ENCODE results near the gene HADHB. TPM values are rescaled to one million over a fixed set of nuclear protein-coding genes. Genes with fewer than 3 reads are reported as not detected.
"Not testable (repeated sequence)": the region's sequence is repeated elsewhere in the genome, so short reads cannot be mapped to it uniquely, and the experiment has no call there.

HADHB gene
- total and polyA plus RNA-seq, 2 donors (not counting 1 experiment from before 2014, with no cell fraction given) = 130 to 151 TPM

- H3K36me3 ChIP-seq (ENCODE audit: control insufficient read depth, insufficient read depth, low read length) = no peaks in the 10 kb centered on the region
- no peak overlapping the region for H3K4me3 ChIP-seq (replicated peaks in 1 of 4; ENCODE audit: control extremely low read depth in 1 of 4, insufficient read depth in 1 of 4, low read depth in 3 of 4, low read length in 4 of 4)
- peaks cover 2% of the 10 kb centered on the region for H3K4me1 ChIP-seq (ENCODE audit: control insufficient read depth, extremely low read depth, insufficient read depth, low read length)
- peak; percentile 30 to 65 for DNase-seq (ENCODE audit: low read depth in 2 of 2)
- no peak overlapping the region for H3K4me2 ChIP-seq (ENCODE audit: extremely low read depth, insufficient read depth, low read length)
- no peaks in the 10 kb centered on the region for H3K9me3 ChIP-seq (ENCODE audit: control insufficient read depth, insufficient read depth, low read depth, low read length)
- TF ChIP-seq EZH2 (IDR thresholded peaks at IDR 0.05; ENCODE audit: low read length, missing control alignments) (no peak), CTCF (conservative IDR thresholded peaks at IDR 0.05 in 1 of 2, IDR thresholded peaks at IDR 0.05 in 1 of 2; ENCODE audit: low read depth in 1 of 2, low read length in 2 of 2) (no peak)
- H3K27me3 ChIP-seq (ENCODE audit: control insufficient read depth, insufficient read depth, low read length) = no peaks in the 10 kb centered on the region
- no peaks in the 10 kb centered on the region for H4K20me1 ChIP-seq (ENCODE audit: control insufficient read depth, extremely low read depth, insufficient read depth, low read length)
- H3K27ac ChIP-seq (ENCODE audit: insufficient read depth, low read length) = no peak overlapping the region
- no peaks in the 10 kb centered on the region for H3K79me2 ChIP-seq (ENCODE audit: control insufficient read depth, insufficient read depth, low read length)
- H3K9ac ChIP-seq (ENCODE audit: insufficient read depth, low read length) = no peak overlapping the region
- no peak overlapping the region for H2AFZ ChIP-seq (ENCODE audit: low read length)
Measured at GRCh38 chr2:26327291-26328272, 82.8 kb downstream of the HADHB start.

- not testable (repeated sequence) for H3K79me2 ChIP-seq (ENCODE audit: control insufficient read depth, insufficient read depth, low read length); H3K27ac ChIP-seq (ENCODE audit: insufficient read depth, low read length); H3K27me3 ChIP-seq (ENCODE audit: control insufficient read depth, insufficient read depth, low read length); H3K36me3 ChIP-seq (ENCODE audit: control insufficient read depth, insufficient read depth, low read length); DNase-seq (ENCODE audit: low read depth in 2 of 2); H3K4me3 ChIP-seq (replicated peaks in 1 of 4; ENCODE audit: control extremely low read depth in 1 of 4, insufficient read depth in 1 of 4, low read depth in 3 of 4, low read length in 4 of 4); H3K4me2 ChIP-seq (ENCODE audit: extremely low read depth, insufficient read depth, low read length); H4K20me1 ChIP-seq (ENCODE audit: control insufficient read depth, extremely low read depth, insufficient read depth, low read length); H3K4me1 ChIP-seq (ENCODE audit: control insufficient read depth, extremely low read depth, insufficient read depth, low read length); H3K9ac ChIP-seq (ENCODE audit: insufficient read depth, low read length); H3K9me3 ChIP-seq (ENCODE audit: control insufficient read depth, insufficient read depth, low read depth, low read length); H2AFZ ChIP-seq (ENCODE audit: low read length)
Measured at GRCh38 chr2:26329083-26329482, 84.3 kb downstream of the HADHB start.

GRCh38 chr2:26330114-26330549, 85.4 kb downstream of the HADHB start:
- Histone ChIP-seq H3K79me2 (ENCODE audit: control insufficient read depth, insufficient read depth, low read length) (no peaks in the 10 kb centered on the region), H3K4me1 (ENCODE audit: control insufficient read depth, extremely low read depth, insufficient read depth, low read length) (peaks cover 2% of the 10 kb centered on the region), H4K20me1 (ENCODE audit: control insufficient read depth, extremely low read depth, insufficient read depth, low read length) (no peaks in the 10 kb centered on the region), H3K27me3 (ENCODE audit: control insufficient read depth, insufficient read depth, low read length) (no peaks in the 10 kb centered on the region), H3K9me3 (ENCODE audit: control insufficient read depth, insufficient read depth, low read depth, low read length) (no peaks in the 10 kb centered on the region), H3K9ac (ENCODE audit: insufficient read depth, low read length) (no peak overlapping the region), H3K4me3 (replicated peaks in 1 of 4; ENCODE audit: control extremely low read depth in 1 of 4, insufficient read depth in 1 of 4, low read depth in 3 of 4, low read length in 4 of 4) (no peak overlapping the region), H3K4me2 (ENCODE audit: extremely low read depth, insufficient read depth, low read length) (peak overlapping the region; percentile 5), H3K27ac (ENCODE audit: insufficient read depth, low read length) (no peak overlapping the region), H3K36me3 (ENCODE audit: control insufficient read depth, insufficient read depth, low read length) (no peaks in the 10 kb centered on the region), H2AFZ (ENCODE audit: low read length) (no peak overlapping the region)
- DNase-seq (ENCODE audit: low read depth in 2 of 2) = peak; percentile 77 to 86
- peak; percentile 86 to 96 for TF ChIP-seq CTCF (conservative IDR thresholded peaks at IDR 0.05 in 1 of 2, IDR thresholded peaks at IDR 0.05 in 1 of 2; ENCODE audit: low read depth in 1 of 2, low read length in 2 of 2)
- no peak for TF ChIP-seq EZH2 (IDR thresholded peaks at IDR 0.05; ENCODE audit: low read length, missing control alignments)

All from fibroblast of lung (primary cell).